ENCODE results near the gene MRPL43. TPM values are rescaled to one million over a fixed set of nuclear protein-coding genes. Genes with fewer than 3 reads are reported as not detected.

MRPL43 gene
- total and polyA plus RNA-seq, 4 experiments from 2014 or later: 65.8 to 114 (median 91.0) TPM

DNA sequence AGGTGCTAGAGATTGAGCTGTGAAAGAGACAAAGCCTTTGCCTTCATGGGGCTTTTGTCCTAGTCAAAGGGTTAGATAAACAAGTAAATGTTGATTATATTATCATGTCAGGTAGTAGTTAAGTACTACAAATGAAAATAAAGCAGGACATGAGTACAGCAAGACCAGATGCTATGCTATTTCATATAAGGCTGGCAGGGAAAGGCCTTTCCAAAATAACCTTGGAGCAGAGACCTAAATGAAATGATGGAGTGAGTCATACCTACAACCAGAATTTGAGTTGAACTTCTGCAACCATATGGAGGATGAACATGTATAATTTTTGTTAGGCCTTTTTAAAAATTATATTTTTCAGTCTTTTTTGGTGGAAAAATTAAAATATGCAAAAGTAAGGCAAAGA is 41.5 kb downstream of the MRPL43 start:
- Histone ChIP-seq H3K27ac (ENCODE audit: low read depth, low read length) (no peak overlapping the region), H3K4me1 (ENCODE audit: insufficient read depth, low read length) (peaks cover 17% of the 10 kb centered on the region), H3K36me3 (ENCODE audit: insufficient read depth, low read length) (peaks cover 37% of the 10 kb centered on the region), H3K9me3 (ENCODE audit: control insufficient read depth in 1 of 2, low read length in 2 of 2) (no peaks in the 10 kb centered on the region), H3K4me3 (ENCODE audit: low read length in 2 of 2) (no peak overlapping the region), H3K27me3 (ENCODE audit: insufficient read depth, low read length) (no peaks in the 10 kb centered on the region)
- CTCF ChIA-PET (ENCODE audit: partially characterized antibody): no interaction called here
- H3K4me3 Mint-ChIP-seq: no peak overlapping the region
- peaks cover 49 to 71% of the 10 kb centered on the region in 2 donors for H3K36me3 Mint-ChIP-seq
- H3K27me3 Mint-ChIP-seq: no peaks in the 10 kb centered on the region
- H3K9me3 Mint-ChIP-seq: no peaks in the 10 kb centered on the region
- intact Hi-C loops (cut with micrococcal nuclease): no loop called here
- peak overlapping the region in 1 of 7 donors; percentile 7 for H3K27ac Mint-ChIP-seq
- H3K4me1 Mint-ChIP-seq: peaks cover 14 to 22% (median 19%) of the 10 kb centered on the region in 4 donors
- DNase-seq: no peak
- POLR2A ChIA-PET (ENCODE audit: partially characterized antibody): no interaction called here

DNA sequence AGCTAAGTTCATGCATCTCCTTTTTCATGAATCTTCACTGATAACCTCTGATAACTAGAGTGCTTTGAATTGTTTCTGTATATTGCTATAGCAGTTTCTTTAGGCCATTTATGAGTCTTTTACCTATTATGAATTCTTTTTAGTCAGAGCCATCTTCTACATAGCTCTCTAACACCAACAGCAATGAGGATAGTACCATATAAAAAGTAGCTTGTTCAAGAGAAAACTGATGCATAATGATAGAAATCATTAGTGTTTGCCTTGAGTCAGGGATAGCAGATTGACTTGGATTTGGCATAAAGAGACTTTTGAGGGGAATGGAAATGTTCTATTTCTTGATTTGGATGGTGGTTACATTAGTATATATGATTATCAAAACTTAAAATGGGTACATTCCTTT is 43.8 kb downstream of the MRPL43 start:
- peaks cover 26% of the 10 kb centered on the region for H3K36me3 ChIP-seq (ENCODE audit: insufficient read depth, low read length)
- CTCF ChIA-PET (ENCODE audit: partially characterized antibody): interaction anchor here (0.8 to 1.2 kb wide), 2 partner anchors 12 to 71 kb away, joined by 3 read pairs; no protein-coding TSS in a partner anchor
- peaks cover 54 to 62% of the 10 kb centered on the region in 2 donors for H3K36me3 Mint-ChIP-seq

DNA sequence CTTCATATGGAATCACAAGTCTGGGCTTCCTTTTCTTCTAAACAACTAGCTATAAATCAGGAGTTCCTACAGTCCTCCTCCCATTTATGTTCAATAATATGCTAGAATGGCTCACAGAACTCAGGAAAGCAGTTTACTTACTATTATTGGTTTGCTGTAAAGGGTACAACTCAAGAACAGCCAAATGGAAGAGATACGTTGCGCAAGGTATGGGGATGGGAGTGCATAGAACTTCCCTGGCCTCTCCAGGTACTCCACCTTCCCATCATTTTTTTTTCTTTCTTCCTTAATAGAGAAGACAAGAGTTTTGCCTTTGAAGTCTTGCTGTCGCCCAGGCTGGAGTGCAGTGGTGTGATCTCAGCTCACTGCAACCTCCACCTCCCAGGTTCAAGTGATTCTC is 45.1 kb downstream of the MRPL43 start:
- Histone ChIP-seq H3K4me1 (ENCODE audit: insufficient read depth, low read length) (peaks cover 17% of the 10 kb centered on the region), H3K27me3 (ENCODE audit: insufficient read depth, low read length) (no peaks in the 10 kb centered on the region), H3K9me3 (ENCODE audit: control insufficient read depth in 1 of 2, low read length in 2 of 2) (no peaks in the 10 kb centered on the region), H3K36me3 (ENCODE audit: insufficient read depth, low read length) (peaks cover 31% of the 10 kb centered on the region), H3K4me3 (ENCODE audit: low read length in 2 of 2) (no peak overlapping the region), H3K27ac (ENCODE audit: low read depth, low read length) (no peak overlapping the region)
- CTCF ChIA-PET (ENCODE audit: partially characterized antibody): interaction anchor here (1.0 kb wide), 1 partner anchor 26 kb away, joined by 3 read pairs; no protein-coding TSS in a partner anchor
- Mint-ChIP-seq H3K4me1 (peaks cover 17 to 26% (median 19%) of the 10 kb centered on the region in 4 donors), H3K4me3 (no peak overlapping the region), H3K27ac (peak overlapping the region in 2 of 7 donors; percentile 19 to 37), H3K36me3 (peaks cover 49 to 61% of the 10 kb centered on the region in 2 donors), H3K9me3 (no peaks in the 10 kb centered on the region), H3K27me3 (no peaks in the 10 kb centered on the region)
- POLR2A ChIA-PET (ENCODE audit: partially characterized antibody): no interaction called here
- intact Hi-C loops (cut with micrococcal nuclease): no loop called here
- DNase-seq: no peak

More for the DNA sequence above, 43.8 kb downstream of the MRPL43 start:
- DNase-seq: no peak
- Mint-ChIP-seq H3K27ac (peak overlapping the region; percentile 34 to 86 (median 77)), H3K4me3 (peak overlapping the region in 6 of 8 donors; percentile 10 to 79 (median 71)), H3K4me1 (peaks cover 17 to 26% (median 19%) of the 10 kb centered on the region in 4 donors), H3K9me3 (no peaks in the 10 kb centered on the region), H3K27me3 (no peaks in the 10 kb centered on the region)
- H3K27ac ChIP-seq (ENCODE audit: low read depth, low read length): no peak overlapping the region
- H3K4me3 ChIP-seq (ENCODE audit: low read length in 2 of 2): no peak overlapping the region
- POLR2A ChIA-PET (ENCODE audit: partially characterized antibody): no interaction called here
- H3K4me1 ChIP-seq (ENCODE audit: insufficient read depth, low read length): peaks cover 17% of the 10 kb centered on the region
- intact Hi-C loops (cut with micrococcal nuclease): no loop called here
- H3K27me3 ChIP-seq (ENCODE audit: insufficient read depth, low read length): no peaks in the 10 kb centered on the region
- H3K9me3 ChIP-seq (ENCODE audit: control insufficient read depth in 1 of 2, low read length in 2 of 2): no peaks in the 10 kb centered on the region

DNA sequence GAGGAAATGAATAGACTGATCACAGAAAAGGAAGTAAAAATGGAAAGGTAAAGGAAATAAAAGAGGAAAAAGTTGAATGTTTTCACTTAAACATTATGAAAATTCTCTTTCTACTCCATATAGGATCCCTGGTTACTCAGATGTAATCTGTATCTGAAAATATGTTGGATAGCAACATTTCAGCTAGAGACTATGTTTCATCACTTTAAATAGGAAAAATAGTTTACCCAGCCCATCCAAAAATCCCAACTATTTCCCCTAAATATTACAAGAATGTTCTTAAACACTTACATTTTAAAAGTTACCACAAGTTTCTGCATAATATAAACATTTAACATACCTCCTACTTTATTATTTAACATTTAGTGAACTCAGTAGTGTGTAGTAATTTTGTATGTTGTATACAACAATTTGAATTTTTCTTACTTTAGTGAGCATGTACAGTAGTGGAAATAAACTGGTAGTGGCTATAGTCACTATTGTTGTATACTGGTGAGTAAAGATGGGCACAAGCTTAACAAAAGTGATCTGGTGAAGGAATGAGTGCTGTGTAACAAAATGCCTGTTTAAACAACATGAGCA is 47.4 kb downstream of the MRPL43 start:
- H3K4me1 Mint-ChIP-seq: peaks cover 17 to 26% (median 19%) of the 10 kb centered on the region in 4 donors
- Histone ChIP-seq H3K36me3 (ENCODE audit: insufficient read depth, low read length) (peaks cover 33% of the 10 kb centered on the region), H3K4me3 (ENCODE audit: low read length in 2 of 2) (no peak overlapping the region), H3K27ac (ENCODE audit: low read depth, low read length) (no peak overlapping the region), H3K27me3 (ENCODE audit: insufficient read depth, low read length) (no peaks in the 10 kb centered on the region), H3K4me1 (ENCODE audit: insufficient read depth, low read length) (peaks cover 17% of the 10 kb centered on the region), H3K9me3 (ENCODE audit: control insufficient read depth in 1 of 2, low read length in 2 of 2) (no peaks in the 10 kb centered on the region)
- ChIA-PET POLR2A (ENCODE audit: partially characterized antibody) (interaction anchor here (1.3 kb wide), 1 partner anchor 27 kb away, joined by 4 read pairs; the partner anchor contains the start of gene SLF2), CTCF (ENCODE audit: partially characterized antibody) (no interaction called here)
- peak overlapping the region in 1 of 7 donors; percentile 14 for H3K27ac Mint-ChIP-seq
- H3K36me3 Mint-ChIP-seq: peaks cover 35 to 46% of the 10 kb centered on the region in 2 donors
- no peaks in the 10 kb centered on the region for H3K27me3 Mint-ChIP-seq
- intact Hi-C loops (cut with micrococcal nuclease): no loop called here
- no peaks in the 10 kb centered on the region for H3K9me3 Mint-ChIP-seq
- H3K4me3 Mint-ChIP-seq: no peak overlapping the region
- DNase-seq: no peak

Small RNA genes lying within 50 kb of the gene (microRNA-seq; reads per million reads assigned to microRNA genes)
- gene MIR608 (ENCODE audit: borderline microRNAs expressed, borderline number of aligned reads, borderline replicate concordance): not detected

Other genes with a start within 250 kb of the MRPL43 start
- gene PAX2, start 241.9 kb downstream of the MRPL43 start, total RNA-seq: not detected
- not detected for gene PAX2, start 241.9 kb downstream of the MRPL43 start, polyA plus RNA-seq
- 10 to 100 TPM; 46.3 to 49.3 TPM for gene SLF2, start 74.5 kb downstream of the MRPL43 start, total RNA-seq
- 10 to 100 TPM in 1 of 2 donors, 1 to 10 TPM in 1; 5.9 to 18.3 TPM for gene SLF2, start 74.5 kb downstream of the MRPL43 start, polyA plus RNA-seq
- 1 to 10 TPM; 1.1 to 1.4 TPM for gene SEMA4G, start 18.0 kb downstream of the MRPL43 start, total RNA-seq
- under 1 TPM in 1 of 2 donors, not detected in 1; 0.26 TPM for gene SEMA4G, start 18.0 kb downstream of the MRPL43 start, polyA plus RNA-seq
- 10 to 100 TPM; 11.5 to 14.3 TPM for gene TWNK, start within 50 bp of the MRPL43 start, total RNA-seq
- gene TWNK, start within 50 bp of the MRPL43 start, polyA plus RNA-seq: 10 to 100 TPM in 1 of 2 donors, 1 to 10 TPM in 1; 5.0 to 10.3 TPM
- 10 to 100 TPM; 33.4 to 33.9 TPM for gene LZTS2, start 12.3 kb upstream of the MRPL43 start, total RNA-seq
- gene LZTS2, start 12.3 kb upstream of the MRPL43 start, polyA plus RNA-seq: 10 to 100 TPM in 1 of 2 donors, 1 to 10 TPM in 1; 8.4 to 19.9 TPM
- 1 to 10 TPM; 1.1 to 1.8 TPM for gene PDZD7, start 43.6 kb upstream of the MRPL43 start, total RNA-seq
- gene PDZD7, start 43.6 kb upstream of the MRPL43 start, polyA plus RNA-seq: under 1 TPM; 0.20 to 0.29 TPM
- 100 to 1,000 TPM; 118 to 123 TPM for gene SFXN3, start 43.7 kb upstream of the MRPL43 start, total RNA-seq
- 10 to 100 TPM; 10.8 to 21.0 TPM for gene SFXN3, start 43.7 kb upstream of the MRPL43 start, polyA plus RNA-seq
- gene KAZALD1, start 74.5 kb upstream of the MRPL43 start, total RNA-seq: not detected
- not detected for gene KAZALD1, start 74.5 kb upstream of the MRPL43 start, polyA plus RNA-seq
- gene TLX1, start 143.8 kb upstream of the MRPL43 start, total RNA-seq: not detected
- gene TLX1, start 143.8 kb upstream of the MRPL43 start, polyA plus RNA-seq: not detected
- gene LBX1, start 242.0 kb upstream of the MRPL43 start, total RNA-seq: not detected
- not detected for gene LBX1, start 242.0 kb upstream of the MRPL43 start, polyA plus RNA-seq

Data from CD4-positive, alpha-beta memory T cell (primary cell).